ENCODE measurements around the gene WASF1. TPM values are rescaled to one million over a fixed set of nuclear protein-coding genes. Genes with fewer than 3 reads are reported as not detected.
"Not testable (repeated sequence)": the region's sequence is repeated elsewhere in the genome, so short reads cannot be mapped to it uniquely, and the experiment has no call there.

WASF1 gene
- total RNA-seq, 4 donors from 2014 or later = 10.9 to 21.2 (median 11.8) TPM

GRCh38 chr6:110089323-110089722 lies 90.1 kb downstream of the WASF1 start:
- TF ChIP-seq POLR2AphosphoS5 (IDR thresholded peaks at IDR 0.05) (no peak), POLR2A (IDR thresholded peaks at IDR 0.05; ENCODE audit: low read depth) (no peak), EP300 (IDR thresholded peaks at IDR 0.05) (no peak)
- TF ChIP-seq, protein P1, sequence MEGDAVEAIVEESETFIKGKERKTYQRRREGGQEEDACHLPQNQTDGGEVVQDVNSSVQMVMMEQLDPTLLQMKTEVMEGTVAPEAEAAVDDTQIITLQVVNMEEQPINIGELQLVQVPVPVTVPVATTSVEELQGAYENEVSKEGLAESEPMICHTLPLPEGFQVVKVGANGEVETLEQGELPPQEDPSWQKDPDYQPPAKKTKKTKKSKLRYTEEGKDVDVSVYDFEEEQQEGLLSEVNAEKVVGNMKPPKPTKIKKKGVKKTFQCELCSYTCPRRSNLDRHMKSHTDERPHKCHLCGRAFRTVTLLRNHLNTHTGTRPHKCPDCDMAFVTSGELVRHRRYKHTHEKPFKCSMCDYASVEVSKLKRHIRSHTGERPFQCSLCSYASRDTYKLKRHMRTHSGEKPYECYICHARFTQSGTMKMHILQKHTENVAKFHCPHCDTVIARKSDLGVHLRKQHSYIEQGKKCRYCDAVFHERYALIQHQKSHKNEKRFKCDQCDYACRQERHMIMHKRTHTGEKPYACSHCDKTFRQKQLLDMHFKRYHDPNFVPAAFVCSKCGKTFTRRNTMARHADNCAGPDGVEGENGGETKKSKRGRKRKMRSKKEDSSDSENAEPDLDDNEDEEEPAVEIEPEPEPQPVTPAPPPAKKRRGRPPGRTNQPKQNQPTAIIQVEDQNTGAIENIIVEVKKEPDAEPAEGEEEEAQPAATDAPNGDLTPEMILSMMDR (IDR thresholded peaks at IDR 0.05) = no peak
- H3K4me3 ChIP-seq = no peak overlapping the region
- no peaks in the 10 kb centered on the region for H3K27me3 ChIP-seq
- H3K27ac ChIP-seq (replicated peaks in 1 of 4) = no peak overlapping the region
- DNase-seq (ENCODE audit: extremely low spot score) = no peak
- intact Hi-C loops (cut with DNase I) = no loop called here
- no peaks in the 10 kb centered on the region for H3K9me3 ChIP-seq
- H3K36me3 ChIP-seq = no peaks in the 10 kb centered on the region
- H3K4me1 ChIP-seq = no peaks in the 10 kb centered on the region

DNA sequence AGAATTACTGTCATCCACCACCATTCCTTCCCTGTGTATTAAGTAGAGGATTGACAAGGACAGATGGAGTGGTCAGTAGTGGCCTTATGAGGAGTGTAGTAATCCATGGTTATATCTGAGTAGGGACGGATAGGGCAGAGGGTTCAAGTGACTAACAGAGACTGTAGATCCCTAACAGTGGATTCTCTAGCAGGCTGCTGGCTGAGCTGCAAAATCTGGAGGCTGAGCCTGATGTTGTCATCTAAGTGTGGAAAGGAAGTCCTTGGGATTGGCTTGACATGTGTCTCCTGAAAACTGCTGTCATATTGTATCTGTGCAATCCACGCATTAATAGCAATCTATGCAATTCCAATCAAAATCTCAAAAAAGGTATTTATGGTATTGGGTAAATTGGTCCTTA lies 94.2 kb downstream of the WASF1 start:
- TF ChIP-seq POLR2AphosphoS5 (IDR thresholded peaks at IDR 0.05) (no peak), EP300 (IDR thresholded peaks at IDR 0.05) (no peak), POLR2A (IDR thresholded peaks at IDR 0.05; ENCODE audit: low read depth) (no peak)
- TF ChIP-seq, protein P1 (IDR thresholded peaks at IDR 0.05) = no peak
- Histone ChIP-seq H3K27me3 (no peaks in the 10 kb centered on the region), H3K9me3 (no peaks in the 10 kb centered on the region), H3K4me1 (no peaks in the 10 kb centered on the region), H3K4me3 (no peak overlapping the region), H3K36me3 (no peaks in the 10 kb centered on the region), H3K27ac (replicated peaks in 1 of 4) (no peak overlapping the region)
- 95% methylated on average over 2 of the region's 2 CpGs for WGBS
- intact Hi-C loops (cut with DNase I) = no loop called here
- no peak for DNase-seq (ENCODE audit: extremely low spot score)

DNA sequence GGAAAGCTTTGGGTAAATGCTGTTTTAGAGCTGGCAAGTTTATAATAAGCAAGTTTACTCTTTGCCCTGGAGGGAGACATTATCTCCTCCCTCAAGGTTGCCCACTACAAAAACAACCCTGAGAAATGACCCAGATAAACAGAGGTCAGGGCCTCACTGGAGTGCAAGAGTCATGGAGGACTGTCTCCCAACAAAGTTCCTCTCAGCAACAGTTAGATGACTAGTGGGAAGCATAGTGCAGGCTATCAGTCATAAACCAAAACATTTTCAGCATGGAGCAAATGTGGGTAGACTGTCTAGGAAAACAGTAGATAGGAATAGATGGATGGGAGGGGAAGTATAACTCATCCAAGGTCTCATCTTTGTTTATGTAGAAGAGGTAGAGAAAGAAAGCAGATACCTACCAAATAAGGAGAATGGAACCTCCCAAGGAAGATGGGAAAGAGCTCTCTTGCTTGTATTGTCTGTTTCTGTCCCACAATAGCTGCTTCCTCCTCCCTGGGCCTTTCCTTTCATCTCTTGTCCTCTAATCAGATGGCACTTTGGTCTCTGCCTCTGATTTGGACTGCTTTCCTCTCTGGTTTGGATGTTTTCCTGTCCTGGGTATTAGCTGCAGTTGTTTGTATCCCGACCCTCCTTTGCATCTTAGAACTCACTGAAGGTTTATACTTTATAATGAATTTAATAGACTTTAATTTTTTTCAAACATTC lies 95.4 kb downstream of the WASF1 start:
- TF ChIP-seq, protein P1 (IDR thresholded peaks at IDR 0.05) = no peak
- TF ChIP-seq POLR2A (IDR thresholded peaks at IDR 0.05; ENCODE audit: low read depth) (no peak), POLR2AphosphoS5 (IDR thresholded peaks at IDR 0.05) (no peak), EP300 (IDR thresholded peaks at IDR 0.05) (no peak)
- no peak for DNase-seq (ENCODE audit: extremely low spot score)
- Histone ChIP-seq H3K27me3 (no peaks in the 10 kb centered on the region), H3K4me1 (no peaks in the 10 kb centered on the region), H3K36me3 (no peaks in the 10 kb centered on the region), H3K27ac (replicated peaks in 1 of 4) (no peak overlapping the region), H3K9me3 (no peaks in the 10 kb centered on the region), H3K4me3 (no peak overlapping the region)
- 76% methylated on average over 1 of the region's 1 CpG for WGBS
- intact Hi-C loops (cut with DNase I) = no loop called here

- no peaks in the 10 kb centered on the region for H3K36me3 ChIP-seq
Measured at GRCh38 chr6:110075406-110075805, 104.1 kb downstream of the WASF1 start.

DNA sequence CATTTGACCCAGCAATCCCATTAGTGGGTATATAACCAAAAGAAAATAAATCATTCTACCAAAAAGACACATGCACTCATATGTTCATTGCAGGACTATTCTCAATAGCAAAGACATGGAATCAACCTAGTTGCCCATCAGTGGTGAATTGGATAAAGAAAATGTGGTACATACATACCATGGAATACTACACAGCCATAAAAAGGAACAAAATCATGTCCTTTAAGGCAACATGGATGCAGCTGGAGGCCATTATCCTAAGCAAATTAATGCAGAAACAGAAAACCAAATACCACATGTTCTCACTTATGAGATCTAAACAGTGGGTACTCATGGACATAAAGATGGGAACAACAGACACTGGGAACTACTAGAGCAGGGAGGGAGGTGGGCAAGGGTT lies 106.0 kb downstream of the WASF1 start:
- H3K9me3 ChIP-seq; intact Hi-C loops (cut with DNase I); DNase-seq (ENCODE audit: extremely low spot score); H3K27ac ChIP-seq (replicated peaks in 1 of 4); H3K4me1 ChIP-seq; H3K36me3 ChIP-seq; H3K27me3 ChIP-seq; H3K4me3 ChIP-seq: not testable (repeated sequence)

More at GRCh38 chr6:110075406-110075805, 104.1 kb downstream of the WASF1 start:
- intact Hi-C loops (cut with DNase I) = no loop called here
- peaks cover 0 to 3% (median 0%) of the 10 kb centered on the region in 4 donors for H3K4me1 ChIP-seq
- H3K9me3 ChIP-seq = no peaks in the 10 kb centered on the region
- H3K27ac ChIP-seq (replicated peaks in 1 of 4) = no peak overlapping the region
- peaks cover 0 to 5% (median 2%) of the 10 kb centered on the region in 4 donors for H3K27me3 ChIP-seq
- 79% methylated on average over 1 of the region's 1 CpG for WGBS
- TF ChIP-seq POLR2AphosphoS5 (IDR thresholded peaks at IDR 0.05) (no peak), POLR2A (IDR thresholded peaks at IDR 0.05; ENCODE audit: low read depth) (no peak), EP300 (IDR thresholded peaks at IDR 0.05) (no peak)
- TF ChIP-seq, protein P1 (IDR thresholded peaks at IDR 0.05) = no peak
- H3K4me3 ChIP-seq = no peak overlapping the region
- DNase-seq (ENCODE audit: extremely low spot score) = no peak
